PC-3 (cell line): ENCODE data around the gene PMEPA1. TPM values are rescaled to one million over a fixed set of nuclear protein-coding genes. Genes with fewer than 3 reads are reported as not detected.

Experiments
- ATAC-seq: fragments of 200-7000 bp; cut with Tn5 transposase; 2 replicates; pipeline ENCODE4 v1.9.1; 2020; ENCODE audit warnings: mild to moderate bottlenecking, moderate library complexity
- BruUV-seq: library from RNA; stranded (reverse); fragments of 400-500 nt; replicated peaks from 2 replicates; lab custom pipeline; 2021; lab: Mats Ljungman, UMichigan
- CTCF ChIA-PET: fragments of 300-600 bp; sonication (Branson Sonifier 250); formaldehyde crosslinking; loops from one replicate; lab custom pipeline; 2022; ENCODE audit warnings: antibody characterized with exemption; lab: Charles Lee
- POLR2A ChIA-PET: fragments of 300-600 bp; sonication (Branson Sonifier 250); formaldehyde crosslinking; loops from one replicate; lab custom pipeline; 2022; ENCODE audit warnings: antibody characterized with exemption; ENCODE audit not compliant: unreplicated experiment; lab: Charles Lee
- DNase-seq: peaks from one replicate; pipeline ENCODE4 v3.0.0-alpha.2; 2015
- H2AFZ ChIP-seq: fragments of 300-600 bp; sonication (generic); 2 replicates; pipeline ENCODE4 v1.6.0; 2016; ENCODE audit warnings: antibody characterized with exemption, low read length
- H3F3A ChIP-seq: fragments of 300-600 bp; sonication (generic); one replicate; pipeline ENCODE4 v1.6.0; 2017; ENCODE audit warnings: antibody characterized with exemption, low read length, control low read depth, mild to moderate bottlenecking; ENCODE audit not compliant: unreplicated experiment
- H3K27ac ChIP-seq: fragments of 300-600 bp; sonication (generic); 2 replicates; pipeline ENCODE4 v1.5.1; 2016; ENCODE audit warnings: mild to moderate bottlenecking, low read length
- H3K27me3 ChIP-seq: fragments of 300-600 bp; sonication (generic); 2 replicates; pipeline ENCODE4 v1.6.1; 2016; ENCODE audit warnings: low read length, mixed read lengths
- H3K36me3 ChIP-seq: fragments of 300-600 bp; sonication (generic); 2 replicates; pipeline ENCODE4 v1.6.1; 2016; ENCODE audit warnings: low read depth, mixed run types, low read length, mixed read lengths
- H3K4me1 ChIP-seq: fragments of 300-600 bp; sonication (generic); 2 replicates; pipeline ENCODE4 v1.5.1; 2016; ENCODE audit warnings: low read length; ENCODE audit not compliant: insufficient read depth
- H3K4me2 ChIP-seq: fragments of 300-600 bp; sonication (generic); 2 replicates; pipeline ENCODE4 v1.6.0; 2016; ENCODE audit warnings: low read length
- H3K4me3 ChIP-seq: fragments of 300-600 bp; sonication (generic); 2 replicates; pipeline ENCODE4 v1.5.1; 2016; ENCODE audit warnings: mild to moderate bottlenecking, low read length, mixed read lengths
- H3K79me2 ChIP-seq: fragments of 300-600 bp; sonication (generic); 2 replicates; pipeline ENCODE4 v1.6.1; 2017; ENCODE audit warnings: low read length, mixed read lengths
- H3K9ac ChIP-seq: fragments of 300-600 bp; sonication (generic); 2 replicates; pipeline ENCODE4 v1.6.0; 2016; ENCODE audit warnings: mild to moderate bottlenecking, low read length
- H3K9me2 ChIP-seq: fragments of 300-600 bp; sonication (generic); replicated peaks from 2 replicates; pipeline ENCODE4 v1.6.1; 2016; ENCODE audit warnings: mixed run types, low read length, mixed read lengths
- H3K9me3 ChIP-seq: fragments of 300-600 bp; sonication (generic); 2 replicates; pipeline ENCODE4 v1.6.1; 2016; ENCODE audit warnings: low read length, mixed read lengths
- H4K20me1 ChIP-seq: fragments of 300-600 bp; sonication (generic); 2 replicates; pipeline ENCODE4 v1.6.1; 2016; ENCODE audit warnings: low read length, mixed read lengths
- CTCF ChIP-seq: fragments of 300-600 bp; sonication (generic); conservative IDR thresholded peaks from 2 replicates; pipeline ENCODE4 v1.5.1; 2017; ENCODE audit warnings: antibody characterized with exemption, low read depth, mild to moderate bottlenecking, low read length
- EZH2 ChIP-seq: fragments of 300-600 bp; sonication (generic); IDR thresholded peaks from one replicate; pipeline ENCODE4 v1.6.1; 2017; ENCODE audit warnings: antibody characterized with exemption, mild to moderate bottlenecking, low read length; ENCODE audit not compliant: unreplicated experiment
- intact Hi-C: fragments of 100-400 bp; cut with micrococcal nuclease; formaldehyde crosslinking; loops from 2 replicates; pipeline ENCODE4 v1.9.0; 2023
- total RNA-seq: library from RNA; depleted of rRNA; stranded (reverse); fragments of >200 nt; gene quantifications from 2 replicates; pipeline ENCODE4 v1.2.3, GENCODE V29; 2014; rRNA removed

Gene PMEPA1
- total RNA-seq, 1 experiment from 2014 or later, result 21.9 TPM

- peaks cover 13% of the 10 kb centered on the region for H3K4me1 ChIP-seq
- no peak for TF ChIP-seq EZH2
- TF ChIP-seq CTCF, result no peak
- H4K20me1 ChIP-seq, result no peaks in the 10 kb centered on the region
- H3F3A ChIP-seq, result no peaks in the 10 kb centered on the region
- ATAC-seq, result peak; percentile 30; the same call in 1 of the 2 replicates
- H3K9ac ChIP-seq, result peak overlapping the region; percentile 32
- no peaks in the 10 kb centered on the region for H3K79me2 ChIP-seq
- no peaks in the 10 kb centered on the region for H3K9me2 ChIP-seq
- POLR2A ChIA-PET, result no interaction called here
- no peaks in the 10 kb centered on the region for H3K36me3 ChIP-seq
- H3K4me3 ChIP-seq, result no peak overlapping the region
- H3K4me2 ChIP-seq, result peak overlapping the region; percentile 37
- no peaks in the 10 kb centered on the region for H3K27me3 ChIP-seq
- no peak overlapping the region for H2AFZ ChIP-seq
- BruUV-seq, result no TSS peak
- H3K9me3 ChIP-seq, result no peaks in the 10 kb centered on the region
- intact Hi-C loops, result no loop called here
- peak; percentile 59 for DNase-seq
- CTCF ChIA-PET, result interaction anchor here (0.6 to 1.1 kb wide), 2 partner anchors 17 to 22 kb away, joined by 3 read pairs; no protein-coding TSS in a partner anchor
- H3K27ac ChIP-seq, result peak overlapping the region; percentile 54
Observed at GRCh38 chr20:57600320-57601210, 109.2 kb downstream of the PMEPA1 start.

GRCh38 chr20:57598491-57598890, 111.3 kb downstream of the PMEPA1 start:
- no peaks in the 10 kb centered on the region for H3K9me3 ChIP-seq
- no peak overlapping the region for H3K4me3 ChIP-seq
- no peaks in the 10 kb centered on the region for H4K20me1 ChIP-seq
- peaks cover 18% of the 10 kb centered on the region for H3K4me1 ChIP-seq
- H3K4me2 ChIP-seq, result no peak overlapping the region
- ATAC-seq (no peak), DNase-seq (no peak)
- ChIA-PET POLR2A (no interaction called here), CTCF (no interaction called here)
- H3K27me3 ChIP-seq, result no peaks in the 10 kb centered on the region
- no TSS peak for BruUV-seq
- intact Hi-C loops, result no loop called here
- H3K36me3 ChIP-seq, result no peaks in the 10 kb centered on the region
- no peak overlapping the region for H3K9ac ChIP-seq
- no peak overlapping the region for H3K27ac ChIP-seq
- no peaks in the 10 kb centered on the region for H3F3A ChIP-seq
- no peak overlapping the region for H2AFZ ChIP-seq
- H3K79me2 ChIP-seq, result no peaks in the 10 kb centered on the region
- no peaks in the 10 kb centered on the region for H3K9me2 ChIP-seq
- no peak for TF ChIP-seq CTCF
- TF ChIP-seq EZH2, result no peak

Other genes with a start within 250 kb of the PMEPA1 start
- gene CTCFL, start 184.9 kb downstream of the PMEPA1 start, total RNA-seq, result not detected in 2 replicates
- gene PCK1, start 148.9 kb downstream of the PMEPA1 start, total RNA-seq, result not detected in 2 replicates
- gene ZBP1, start 89.6 kb downstream of the PMEPA1 start, total RNA-seq, result 0.12 TPM in 1 of 2 replicates, not detected in the other